GM12873 (cell line): ENCODE results near the gene ARHGAP45.

ENCODE experiments used
- TF ChIP-seq, protein P1 (sequence below): IDR thresholded peaks from 2 replicates; pipeline ENCODE4 v1.5.1; 2012; ENCODE audit warnings: low read depth, mild to moderate bottlenecking, moderate library complexity, low read length, control low read depth; ENCODE audit not compliant: insufficient read depth; ENCODE audit errors: missing control alignments

Gene ARHGAP45

DNA sequence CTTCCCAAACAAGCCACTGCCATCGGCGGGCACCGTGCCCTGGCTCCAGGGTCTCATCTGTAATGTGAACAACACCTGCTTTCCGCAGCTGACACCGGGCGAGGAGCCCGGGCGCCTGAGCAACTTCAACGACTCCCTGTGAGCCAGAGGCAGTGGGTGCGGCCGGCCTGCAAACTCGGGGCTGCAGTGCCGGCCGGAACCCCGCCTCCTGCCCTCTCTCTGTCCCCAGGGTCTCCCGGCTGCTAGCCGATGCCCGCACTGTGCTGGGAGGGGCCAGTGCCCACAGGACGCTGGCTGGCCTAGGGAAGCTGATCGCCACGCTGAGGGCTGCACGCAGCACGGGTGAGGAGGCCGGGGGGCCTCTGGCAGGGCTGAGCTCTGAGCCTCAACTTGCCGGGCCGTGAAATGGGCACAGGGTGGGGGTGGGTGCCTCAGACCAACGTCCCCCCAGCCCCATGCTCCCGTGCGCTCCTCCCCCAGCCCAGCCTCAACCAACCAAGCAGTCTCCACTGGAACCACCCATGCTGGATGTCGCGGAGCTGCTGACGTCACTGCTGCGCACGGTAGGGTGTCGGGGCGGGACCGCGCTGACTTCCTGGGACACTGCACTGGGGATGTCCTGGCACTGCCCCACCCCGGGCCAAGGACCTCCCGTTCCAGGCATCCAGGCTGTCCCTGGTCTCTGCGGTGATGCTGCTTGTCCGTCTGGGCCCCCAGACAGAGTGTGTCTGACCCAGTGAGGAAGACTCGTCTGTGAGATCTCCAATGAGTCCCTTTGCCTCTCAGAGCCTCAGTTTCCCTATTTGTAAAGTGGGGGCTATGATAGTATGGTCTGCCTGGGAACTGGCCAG, 24.9 kb upstream of the ARHGAP45 start:
- TF ChIP-seq, protein P1, sequence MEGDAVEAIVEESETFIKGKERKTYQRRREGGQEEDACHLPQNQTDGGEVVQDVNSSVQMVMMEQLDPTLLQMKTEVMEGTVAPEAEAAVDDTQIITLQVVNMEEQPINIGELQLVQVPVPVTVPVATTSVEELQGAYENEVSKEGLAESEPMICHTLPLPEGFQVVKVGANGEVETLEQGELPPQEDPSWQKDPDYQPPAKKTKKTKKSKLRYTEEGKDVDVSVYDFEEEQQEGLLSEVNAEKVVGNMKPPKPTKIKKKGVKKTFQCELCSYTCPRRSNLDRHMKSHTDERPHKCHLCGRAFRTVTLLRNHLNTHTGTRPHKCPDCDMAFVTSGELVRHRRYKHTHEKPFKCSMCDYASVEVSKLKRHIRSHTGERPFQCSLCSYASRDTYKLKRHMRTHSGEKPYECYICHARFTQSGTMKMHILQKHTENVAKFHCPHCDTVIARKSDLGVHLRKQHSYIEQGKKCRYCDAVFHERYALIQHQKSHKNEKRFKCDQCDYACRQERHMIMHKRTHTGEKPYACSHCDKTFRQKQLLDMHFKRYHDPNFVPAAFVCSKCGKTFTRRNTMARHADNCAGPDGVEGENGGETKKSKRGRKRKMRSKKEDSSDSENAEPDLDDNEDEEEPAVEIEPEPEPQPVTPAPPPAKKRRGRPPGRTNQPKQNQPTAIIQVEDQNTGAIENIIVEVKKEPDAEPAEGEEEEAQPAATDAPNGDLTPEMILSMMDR: no peak

DNA sequence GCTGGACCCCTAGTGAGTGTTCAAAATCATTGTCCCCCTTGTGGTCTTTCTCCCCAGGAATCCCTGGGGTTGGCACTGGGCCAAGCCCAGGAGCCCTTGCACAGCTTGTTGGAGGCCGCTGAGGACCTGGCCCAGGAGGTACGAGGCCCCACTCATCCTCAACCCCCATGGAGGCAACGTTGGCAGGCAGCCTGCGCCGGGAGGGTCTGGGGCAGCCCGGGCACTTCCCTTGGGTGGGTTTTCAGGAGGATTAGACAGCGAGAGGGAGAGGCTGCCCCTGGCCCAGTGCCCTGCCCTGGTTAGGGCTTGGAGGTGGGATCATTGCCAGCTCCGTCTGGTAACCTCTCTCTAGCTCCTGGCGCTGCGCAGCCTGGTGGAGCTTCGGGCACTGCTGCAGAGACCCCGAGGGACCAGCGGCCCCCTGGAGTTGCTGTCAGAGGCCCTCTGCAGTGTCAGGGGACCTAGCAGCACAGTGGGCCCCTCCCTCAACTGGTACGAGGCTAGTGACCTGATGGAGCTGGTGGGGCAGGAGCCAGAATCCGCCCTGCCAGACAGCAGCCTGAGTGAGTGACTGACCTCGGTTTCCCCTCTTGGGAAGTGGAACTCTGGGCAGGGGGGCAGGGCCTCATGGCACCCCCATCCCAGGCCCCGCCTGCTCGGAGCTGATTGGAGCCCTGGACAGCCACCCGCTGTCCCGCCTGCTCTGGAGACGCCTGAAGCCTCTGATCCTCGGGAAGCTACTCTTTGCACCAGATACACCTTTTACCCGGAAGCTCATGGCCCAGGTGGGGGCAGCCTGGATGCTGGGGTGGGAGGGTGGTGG, 24.1 kb upstream of the ARHGAP45 start:
- TF ChIP-seq, protein P1: no peak

DNA sequence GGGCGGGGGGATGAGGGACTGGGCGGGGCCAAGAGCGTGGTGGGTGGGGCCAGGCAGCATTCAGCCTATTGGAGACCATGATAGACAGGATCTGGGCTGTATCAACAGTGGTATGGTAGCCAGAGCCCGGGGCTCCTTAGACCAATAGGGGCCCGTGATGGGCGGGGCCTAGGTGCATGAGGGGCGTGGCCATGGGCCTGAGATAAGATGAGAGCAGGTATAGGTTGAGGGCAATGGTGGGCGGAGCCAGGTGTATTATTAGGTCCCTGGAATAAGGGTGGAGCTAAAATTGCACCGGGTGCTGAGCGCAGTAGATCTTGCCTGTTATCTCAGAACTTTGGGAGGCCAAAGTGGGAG, 21.7 kb upstream of the ARHGAP45 start:
- TF ChIP-seq, protein P1: no peak

DNA sequence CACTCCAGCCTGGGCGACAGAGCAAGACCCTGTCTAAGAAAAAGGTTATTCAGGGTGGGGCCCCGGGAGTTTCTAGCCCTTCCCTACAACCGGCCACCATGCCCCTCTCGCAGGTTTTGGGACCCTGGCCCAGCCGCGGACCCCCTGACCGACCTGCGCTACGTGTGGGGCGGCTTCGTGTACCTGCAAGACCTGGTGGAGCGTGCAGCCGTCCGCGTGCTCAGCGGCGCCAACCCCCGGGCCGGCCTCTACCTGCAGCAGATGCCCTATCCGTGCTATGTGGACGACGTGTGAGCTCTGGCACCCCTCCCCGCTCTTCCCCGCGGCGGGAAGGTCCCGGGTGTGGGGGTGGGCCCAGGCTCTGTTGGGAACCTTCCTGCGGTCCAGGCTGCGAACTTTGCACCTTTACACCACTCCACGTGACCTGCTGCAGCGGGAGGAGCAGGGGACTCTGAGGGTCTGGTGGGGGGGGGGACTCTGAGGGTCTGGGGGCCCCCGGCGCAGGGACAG, 20.8 kb upstream of the ARHGAP45 start:
- TF ChIP-seq, protein P1: no peak

DNA sequence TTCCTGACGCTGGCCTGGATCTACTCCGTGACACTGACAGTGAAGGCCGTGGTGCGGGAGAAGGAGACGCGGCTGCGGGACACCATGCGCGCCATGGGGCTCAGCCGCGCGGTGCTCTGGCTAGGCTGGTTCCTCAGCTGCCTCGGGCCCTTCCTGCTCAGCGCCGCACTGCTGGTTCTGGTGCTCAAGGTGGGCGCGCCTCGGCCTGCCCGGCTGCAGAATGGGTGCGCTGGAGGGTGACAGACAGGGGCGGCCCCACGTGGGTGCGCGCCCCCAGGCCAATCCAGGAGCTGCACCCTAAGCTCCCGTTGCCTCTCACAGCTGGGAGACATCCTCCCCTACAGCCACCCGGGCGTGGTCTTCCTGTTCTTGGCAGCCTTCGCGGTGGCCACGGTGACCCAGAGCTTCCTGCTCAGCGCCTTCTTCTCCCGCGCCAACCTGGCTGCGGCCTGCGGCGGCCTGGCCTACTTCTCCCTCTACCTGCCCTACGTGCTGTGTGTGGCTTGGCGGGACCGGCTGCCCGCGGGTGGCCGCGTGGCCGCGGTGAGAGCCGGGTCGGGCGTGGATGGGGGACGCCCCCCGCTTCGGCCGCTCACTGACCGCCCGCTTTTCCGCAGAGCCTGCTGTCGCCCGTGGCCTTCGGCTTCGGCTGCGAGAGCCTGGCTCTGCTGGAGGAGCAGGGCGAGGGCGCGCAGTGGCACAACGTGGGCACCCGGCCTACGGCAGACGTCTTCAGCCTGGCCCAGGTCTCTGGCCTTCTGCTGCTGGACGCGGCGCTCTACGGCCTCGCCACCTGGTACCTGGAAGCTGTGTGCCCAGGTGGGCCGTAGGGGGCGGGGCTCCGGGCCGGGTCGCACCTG, 19.9 kb upstream of the ARHGAP45 start:
- TF ChIP-seq, protein P1: no peak

DNA sequence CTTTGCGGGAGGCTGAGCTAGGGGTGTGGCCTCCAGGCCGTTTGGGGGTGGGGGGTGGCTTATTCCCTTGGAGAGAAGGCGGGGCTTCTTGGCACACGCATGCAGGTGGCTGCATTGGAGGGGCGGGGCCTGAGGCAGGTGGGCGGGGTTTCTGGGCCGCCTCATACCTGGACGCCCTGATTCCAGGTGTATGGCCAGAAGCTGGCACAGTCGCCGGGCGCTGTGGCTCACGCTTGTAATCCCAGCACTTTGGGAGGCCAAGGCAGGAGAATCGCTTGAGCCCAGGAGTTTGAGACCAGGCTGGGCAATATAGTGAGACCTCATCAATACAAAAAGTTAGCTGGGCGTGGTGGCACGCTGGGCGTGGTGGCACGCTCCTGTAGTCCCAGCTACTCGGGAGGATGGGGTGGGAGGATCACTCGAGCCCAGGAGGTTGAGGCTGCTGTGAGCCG, 19.2 kb upstream of the ARHGAP45 start:
- TF ChIP-seq, protein P1: no peak

DNA sequence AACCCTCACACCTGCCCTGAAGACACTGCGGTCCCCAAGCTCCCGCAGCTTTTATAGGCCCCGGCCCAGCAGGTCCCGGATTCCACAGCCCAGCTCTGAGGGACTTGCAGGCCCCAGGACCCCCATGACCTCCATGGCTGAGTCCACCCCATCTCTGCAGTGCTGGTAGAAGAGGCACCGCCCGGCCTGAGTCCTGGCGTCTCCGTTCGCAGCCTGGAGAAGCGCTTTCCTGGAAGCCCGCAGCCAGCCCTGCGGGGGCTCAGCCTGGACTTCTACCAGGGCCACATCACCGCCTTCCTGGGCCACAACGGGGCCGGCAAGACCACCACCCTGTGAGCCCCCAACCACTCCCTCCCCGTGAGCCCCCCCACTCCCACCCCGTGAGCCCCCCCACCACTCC, 17.9 kb upstream of the ARHGAP45 start:
- TF ChIP-seq, protein P1: no peak
